Caki2 (cell line): ENCODE results near the gene TBCD. TPM values are rescaled to one million over a fixed set of nuclear protein-coding genes. Genes with fewer than 3 reads are reported as not detected.

Experiments
- DNase-seq: peaks from one replicate; pipeline ENCODE4 v3.0.0-alpha.2; 2015; ENCODE audit warnings: low read depth
- in situ Hi-C: cut with HindIII; loops from 2 replicates; pipeline ENCODE4 v1.10.0; 2016; ENCODE audit warnings: low sequenced_read_pairs, low pct_unique_long_range_greater_than_20kb, mixed read lengths
- total RNA-seq: library from RNA; depleted of rRNA; stranded (reverse); fragments of >200 nt; shearing (Covaris generic); gene quantifications from 2 replicates; pipeline ENCODE4 v1.2.3, GENCODE V29; 2014; ENCODE audit warnings: low replicate concordance

The TBCD gene
- total RNA-seq, 1 experiment from 2014 or later: 138 TPM

DNA sequence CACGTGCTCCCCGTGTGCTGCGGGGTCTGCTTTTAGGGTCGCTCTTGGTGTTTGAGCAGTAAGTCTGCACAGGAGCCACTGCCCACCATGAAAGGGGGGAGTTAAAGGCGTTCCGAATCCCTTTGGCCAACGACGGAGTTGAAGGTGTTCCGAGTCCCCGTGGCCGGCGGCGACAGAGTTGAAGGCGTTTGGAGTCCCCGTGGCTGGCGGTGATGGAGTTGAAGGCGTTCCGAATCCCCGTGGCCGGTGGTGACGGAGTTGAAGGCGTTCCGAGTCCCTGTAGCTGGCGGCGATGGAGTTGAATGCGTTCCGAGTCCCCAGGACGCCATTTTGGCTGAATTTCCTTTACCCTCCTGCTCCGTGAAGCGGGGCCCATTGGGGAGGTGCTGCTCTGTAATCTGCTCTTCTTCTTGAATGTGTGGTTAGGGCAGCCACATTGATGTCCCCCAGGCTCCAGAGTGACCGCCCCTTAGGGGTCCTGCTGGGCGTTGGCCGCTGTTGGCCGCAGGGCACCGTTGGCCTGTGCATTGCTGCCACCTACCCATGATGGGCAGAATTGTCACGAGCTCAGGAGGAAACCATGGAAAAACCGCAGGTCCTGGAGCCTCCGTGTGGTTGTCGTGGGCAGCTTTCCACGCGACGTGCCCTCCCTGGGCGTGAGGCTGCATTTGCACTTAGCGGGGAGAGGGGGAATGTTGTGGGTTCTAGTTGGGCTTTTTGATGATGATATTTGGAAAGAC lies 161.6 kb downstream of the TBCD start:
- in situ Hi-C loops: no loop called here
- DNase-seq: no peak

GRCh38 chr17:82914375-82914774 lies 162.5 kb downstream of the TBCD start:
- in situ Hi-C loops: no loop called here
- no peak for DNase-seq

DNA sequence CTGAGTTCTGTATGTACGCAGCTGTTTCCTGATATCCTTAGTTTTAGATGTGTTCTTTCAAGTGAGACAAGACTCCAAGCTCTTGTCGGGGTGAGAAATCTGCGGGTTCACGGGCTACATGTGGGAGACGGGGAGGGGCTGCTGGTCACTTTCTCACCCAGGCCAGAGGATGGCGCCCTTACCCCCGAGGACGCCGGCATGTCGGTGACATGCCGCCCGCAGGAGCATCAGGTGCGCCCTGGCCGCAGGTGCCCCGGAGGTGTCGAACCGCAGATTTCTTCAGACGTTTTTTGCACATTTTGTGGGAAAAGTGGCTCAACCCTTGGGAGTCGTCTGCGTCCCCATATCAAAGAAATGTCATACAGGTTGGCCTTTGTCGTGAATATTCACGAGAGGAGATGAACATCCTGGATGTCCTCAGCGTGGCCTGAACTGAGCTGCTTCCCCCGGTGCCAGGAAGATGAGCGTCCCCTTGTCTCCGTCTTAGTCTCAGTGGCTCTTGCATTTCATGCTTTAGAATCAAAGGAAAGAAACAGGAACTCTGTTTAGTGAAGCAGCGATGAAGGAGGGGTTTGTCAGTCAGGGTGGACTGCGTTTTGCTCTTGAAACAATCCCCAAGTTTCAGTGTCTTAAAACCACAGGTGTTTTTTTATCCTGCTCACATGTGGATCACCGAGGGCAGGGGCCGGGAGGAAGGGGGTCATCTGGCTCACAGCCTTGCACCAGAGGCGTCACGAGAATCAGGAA lies 163.3 kb downstream of the TBCD start:
- in situ Hi-C loops: no loop called here
- DNase-seq: no peak

DNA sequence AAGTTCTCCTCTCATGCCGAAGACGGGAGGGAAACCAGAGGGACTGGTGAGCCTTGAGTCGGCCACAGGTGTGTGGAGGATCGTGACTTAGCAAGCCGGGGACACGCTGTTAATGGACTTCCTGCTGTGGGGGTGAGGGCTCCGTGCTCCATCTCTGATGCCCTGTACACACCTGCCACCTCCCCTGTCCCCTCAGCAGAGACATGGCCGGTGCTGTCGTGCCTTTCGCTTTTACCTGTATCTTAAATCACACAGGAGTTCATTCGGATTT lies 163.8 kb downstream of the TBCD start:
- in situ Hi-C loops: no loop called here
- no peak for DNase-seq

DNA sequence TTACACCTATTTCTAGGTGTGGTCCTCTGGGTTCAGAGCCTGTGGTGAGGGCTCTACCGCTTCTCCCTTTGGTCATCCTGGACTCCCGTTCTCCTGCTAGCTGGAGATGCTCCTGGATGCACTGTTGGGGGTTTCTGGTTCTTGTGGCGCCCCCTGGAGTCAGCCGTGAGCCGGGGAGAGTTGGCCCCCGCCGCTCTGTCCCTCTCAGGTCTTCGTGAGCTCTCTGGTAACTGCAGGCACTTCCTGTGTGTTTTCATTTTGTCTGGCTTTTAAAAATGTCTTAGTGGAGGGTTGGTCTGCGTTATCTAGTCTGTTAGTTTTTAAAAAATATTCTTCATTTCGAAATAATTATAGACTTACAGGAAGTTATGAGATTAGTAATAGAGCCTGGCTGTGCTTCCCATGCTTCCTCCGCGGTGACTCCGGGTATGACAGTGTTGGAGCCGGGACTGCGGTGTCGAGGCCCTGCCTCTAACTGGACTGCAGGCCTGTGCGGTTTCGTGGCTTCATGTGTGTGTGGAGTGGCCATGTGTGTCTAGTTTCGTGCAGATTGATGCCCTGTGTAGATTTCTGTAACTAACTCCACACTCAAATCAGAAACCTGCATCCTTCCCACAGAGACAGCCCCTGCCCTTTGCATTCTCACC lies 166.0 kb downstream of the TBCD start:
- in situ Hi-C loops: no loop called here
- DNase-seq: no peak

DNA sequence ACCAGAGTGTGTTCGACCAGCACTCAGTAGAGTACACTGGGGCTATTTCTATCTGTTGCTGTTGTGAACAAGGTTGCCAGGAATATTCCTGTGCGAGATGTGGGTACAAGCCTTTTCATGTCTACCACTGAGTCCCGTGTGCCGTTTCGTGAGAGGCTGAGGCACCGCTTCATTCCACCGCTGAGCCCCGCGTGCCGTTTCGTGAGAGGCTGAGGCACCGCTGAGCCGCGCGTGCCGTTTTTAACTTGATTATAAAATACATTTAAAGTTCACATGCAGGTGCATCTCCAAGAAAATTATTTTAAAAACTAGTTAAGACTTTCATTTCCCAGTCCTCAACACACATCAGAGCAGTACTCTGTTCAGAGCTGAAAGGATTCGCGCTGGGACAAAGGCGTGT lies 166.6 kb downstream of the TBCD start:
- in situ Hi-C loops: no loop called here

DNA sequence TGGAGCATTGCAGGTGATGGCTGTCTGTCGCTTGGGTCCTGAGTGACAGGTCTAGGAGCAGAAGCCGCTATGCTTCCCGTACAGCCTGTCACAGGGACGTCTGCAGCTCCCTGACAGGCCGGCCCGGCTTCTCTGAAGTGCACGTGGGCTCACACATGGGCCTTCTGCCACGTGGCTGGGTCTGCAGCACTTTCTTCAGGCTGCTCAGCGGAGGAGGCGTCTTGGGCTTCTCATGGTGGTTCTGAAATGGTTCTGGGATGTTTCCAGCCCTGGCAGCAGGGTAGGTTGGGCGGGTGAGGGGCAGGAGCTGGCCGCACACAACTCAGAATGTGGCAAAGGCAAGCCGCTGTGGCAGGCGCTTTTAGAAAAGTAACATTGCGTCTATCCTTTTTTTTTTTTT lies 168.3 kb downstream of the TBCD start:
- DNase-seq: no peak

More for the DNA sequence above, 166.6 kb downstream of the TBCD start:
- DNase-seq: no peak

DNA sequence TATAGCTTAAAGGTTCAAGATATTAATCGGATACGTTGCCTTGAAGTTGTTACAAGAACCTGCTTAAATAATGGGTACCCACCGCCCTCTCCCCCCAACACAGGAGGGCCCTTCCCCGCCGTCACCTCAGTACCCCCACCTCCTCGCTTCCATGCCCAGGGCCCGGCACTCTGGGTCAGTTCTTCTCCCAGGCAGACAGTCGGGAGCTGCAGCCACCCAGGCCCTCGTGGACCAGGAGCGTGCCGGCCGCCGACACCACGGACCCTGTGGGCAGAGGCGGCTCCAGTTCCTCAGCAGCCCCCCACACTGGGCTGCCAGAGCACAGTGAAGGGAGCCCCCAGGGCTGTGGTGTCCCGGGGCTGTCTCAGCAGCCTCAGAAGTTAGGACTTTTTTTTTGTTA lies 168.8 kb downstream of the TBCD start:
- no peak for DNase-seq

More for the DNA sequence above, 168.3 kb downstream of the TBCD start:
- in situ Hi-C loops: no loop called here

DNA sequence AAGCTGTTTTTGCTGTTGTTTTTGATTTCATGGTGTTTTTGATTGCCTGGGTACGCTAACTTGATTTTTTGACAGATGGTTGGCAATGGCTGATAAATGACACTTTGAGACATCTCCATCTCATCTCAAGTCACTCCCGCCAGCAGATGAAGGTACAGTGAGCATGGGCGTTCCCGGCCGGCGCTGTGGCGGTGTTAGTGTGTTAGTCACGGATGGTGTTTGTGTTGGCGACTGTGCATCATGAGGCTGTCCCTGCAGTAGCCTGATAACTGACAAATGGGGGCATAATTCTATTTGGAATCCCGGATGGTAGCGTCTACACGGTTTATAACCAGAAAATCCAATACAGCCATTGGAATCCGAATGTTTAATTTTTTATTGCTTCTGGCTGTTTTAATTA lies 169.6 kb downstream of the TBCD start:
- peak; percentile 65 for DNase-seq
- in situ Hi-C loops: no loop called here

More for the DNA sequence above, 168.8 kb downstream of the TBCD start:
- in situ Hi-C loops: no loop called here

GRCh38 chr17:82922646-82923045 lies 170.8 kb downstream of the TBCD start:
- no peak for DNase-seq
- in situ Hi-C loops: no loop called here

- no peak for DNase-seq
- in situ Hi-C loops: no loop called here
These were observed 171.7 kb downstream of the TBCD start for GRCh38 chr17:82923366-82924113.

DNA sequence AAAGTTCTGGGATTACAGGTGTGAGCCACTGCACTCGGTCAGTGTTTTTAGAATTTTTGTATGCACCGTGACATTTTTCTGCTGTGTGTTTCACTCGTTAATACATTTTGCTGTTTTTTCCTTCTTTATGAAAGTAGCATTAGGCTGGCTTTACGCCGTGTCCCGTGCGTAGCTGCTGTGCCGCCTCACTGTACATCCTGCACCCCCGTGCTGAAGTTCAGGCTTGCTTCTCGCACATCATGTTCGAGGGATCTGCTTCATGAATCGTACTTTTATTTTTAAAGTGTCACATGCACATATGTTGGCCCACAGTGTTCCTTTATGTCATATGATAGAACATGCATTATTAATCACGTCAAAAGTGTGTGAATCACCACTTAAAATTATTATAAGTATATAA lies 172.3 kb downstream of the TBCD start:
- in situ Hi-C loops: no loop called here
- no peak for DNase-seq

- DNase-seq: no peak
- in situ Hi-C loops: no loop called here
These were observed 172.9 kb downstream of the TBCD start for GRCh38 chr17:82924812-82925211.

DNA sequence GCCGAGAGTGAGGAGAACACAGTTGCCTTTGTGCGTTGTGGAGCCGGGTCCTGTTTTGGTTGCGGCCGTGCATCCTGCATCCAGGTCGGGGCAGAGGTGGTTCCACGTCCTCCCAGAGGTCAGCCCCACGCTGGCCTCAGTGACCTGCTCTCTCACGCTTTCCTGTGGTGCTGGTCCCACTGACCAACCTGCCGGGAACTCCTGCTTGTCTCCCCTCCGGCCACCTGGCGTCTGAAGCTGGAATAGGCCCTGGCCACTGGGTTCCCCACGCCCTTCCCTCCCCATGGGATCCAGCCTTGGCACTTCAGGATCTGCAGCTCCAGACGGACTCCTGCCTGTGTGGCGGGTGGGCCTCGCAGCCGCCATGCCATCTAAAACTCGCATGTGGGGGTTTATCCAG lies 173.5 kb downstream of the TBCD start:
- in situ Hi-C loops: no loop called here
- no peak for DNase-seq

GRCh38 chr17:82926081-82926480 lies 174.2 kb downstream of the TBCD start:
- in situ Hi-C loops: no loop called here
- DNase-seq: no peak

DNA sequence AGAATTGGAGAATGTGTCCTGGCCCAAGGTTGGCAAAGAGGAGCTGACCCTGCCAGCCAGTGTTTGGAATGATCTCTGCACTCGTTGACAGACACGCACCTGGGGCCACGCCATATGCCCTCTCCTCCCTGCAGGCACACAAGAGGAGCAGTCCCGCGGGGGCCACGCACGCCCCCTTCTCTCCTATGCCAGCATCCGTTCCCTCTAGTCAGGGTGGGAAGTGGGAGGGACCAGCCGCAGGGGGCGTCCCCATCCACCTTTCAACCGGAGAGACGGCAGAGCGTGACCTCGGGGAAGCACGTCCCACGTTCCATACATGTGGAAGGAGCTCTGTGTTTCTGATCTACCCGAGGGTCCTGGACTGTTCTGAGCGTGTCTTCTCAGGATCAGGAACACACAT lies 174.9 kb downstream of the TBCD start:
- in situ Hi-C loops: no loop called here
- no peak for DNase-seq

- in situ Hi-C loops: no loop called here
- DNase-seq: no peak
These were observed 175.4 kb downstream of the TBCD start for GRCh38 chr17:82927311-82927660.

- DNase-seq: no peak
- in situ Hi-C loops: no loop called here
These were observed 176.1 kb downstream of the TBCD start for GRCh38 chr17:82927661-82928601.
